Neural progenitor cell (in vitro differentiated cells): ENCODE results near the gene PACRG.

Experiments
- CTCF ChIP-seq: fragments of 200-600 bp; sonication (generic); IDR thresholded peaks from 2 replicates; pipeline ENCODE4 v1.5.1; 2017; ENCODE audit warnings: antibody characterized with exemption, mild to moderate bottlenecking
- EZH2 ChIP-seq: fragments of 200-600 bp; sonication (generic); IDR thresholded peaks from 2 replicates; pipeline ENCODE4 v1.6.1; 2017; ENCODE audit warnings: antibody characterized with exemption, mild to moderate bottlenecking, moderate library complexity

GRCh38 chr6:163327165-163327880 lies 599.5 kb downstream of the PACRG start:
- TF ChIP-seq EZH2 = no peak
- TF ChIP-seq CTCF = no peak
